Measurements from ENCODE around the gene ESR2.

- TF ChIP-seq POLR2A (IDR thresholded peaks at IDR 0.05; ENCODE audit: low read depth, low read length) (no peak), POLR2AphosphoS5 (IDR thresholded peaks at IDR 0.05; ENCODE audit: low read depth, low read length) (no peak), PAX5 (IDR thresholded peaks at IDR 0.05; ENCODE audit: insufficient read depth, low read length, severe bottlenecking) (no peak), TAF1 (IDR thresholded peaks at IDR 0.05; ENCODE audit: low read depth, low read length) (no peak), SPI1 (IDR thresholded peaks at IDR 0.05; ENCODE audit: low read depth, low read length) (no peak)
These were observed 92.1 kb downstream of the ESR2 start for GRCh38 chr14:64201921-64202545.

Measured in GM12891 (cell line).